GM12878 (cell line): ENCODE data around the gene SNX3. TPM values are rescaled to one million over a fixed set of nuclear protein-coding genes. Genes with fewer than 3 reads are reported as not detected.

Source experiments
- ATAC-seq: fragments of 200-7000 bp; cut with Tn5 transposase; 3 replicates; pipeline ENCODE4 v1.9.1; 2020; ENCODE audit warnings: mild to moderate bottlenecking, moderate library complexity
- BruUV-seq: library from RNA; stranded (reverse); fragments of 400-500 nt; replicated peaks from 2 replicates; lab custom pipeline; 2021; lab: Mats Ljungman, UMichigan
- CTCF ChIA-PET: fragments of 300-600 bp; sonication (Branson Sonifier 250); formaldehyde crosslinking; extraction: SDS; loops from one replicate; lab custom pipeline; 2021; ENCODE audit warnings: inconsistent platforms; lab: Yijun Ruan, JAX
- POLR2A ChIA-PET: fragments of 350-600 bp; formaldehyde crosslinking; extraction: SDS; loops from one replicate; lab custom pipeline; 2021; ENCODE audit warnings: inconsistent platforms; lab: Charles Lee
- RAD21 ChIA-PET: fragments of 300-600 bp; sonication (Branson Sonifier 250); formaldehyde crosslinking; loops from one replicate; lab custom pipeline; 2023; ENCODE audit warnings: antibody characterized with exemption; ENCODE audit not compliant: unreplicated experiment; lab: Charles Lee
- SMC1A ChIA-PET: fragments of 300-600 bp; sonication (Branson Sonifier 250); formaldehyde crosslinking; loops from one replicate; lab custom pipeline; 2023; ENCODE audit not compliant: unreplicated experiment, uncharacterized antibody; lab: Charles Lee
- DNase-seq: peaks from one replicate; pipeline ENCODE4 v3.0.0-alpha.2; 2011; ENCODE audit warnings: low read depth, low spot score
- FAIRE-seq: peaks from 3 replicates; lab custom pipeline; 2011; peaks lifted over from hg19 to GRCh38; lab: Jason Lieb, UNC
- H2AFZ ChIP-seq: 2 replicates; pipeline ENCODE4 v1.6.0; 2011; ENCODE audit warnings: low read depth, low read length, control low read depth; ENCODE audit not compliant: control insufficient read depth
- H3K27ac ChIP-seq: 2 replicates; pipeline ENCODE4 v1.5.1; 2011; ENCODE audit warnings: control low read depth; ENCODE audit not compliant: control insufficient read depth, insufficient read depth
- H3K27me3 ChIP-seq, 2 experiments: replicated peaks in 1 of 2; 2 replicates each; pipeline versions ENCODE4 v1.6.0 to v1.6.1; 2011; ENCODE audit warnings: low read length in 1 of 2; ENCODE audit not compliant: control insufficient read depth in 2 of 2, insufficient read depth in 2 of 2
- H3K36me3 ChIP-seq, 2 experiments: 2 replicates each; pipeline ENCODE4 v1.5.1; 2011; ENCODE audit warnings: low read length in 1 of 2; ENCODE audit not compliant: control insufficient read depth in 2 of 2, insufficient read depth in 2 of 2
- H3K4me1 ChIP-seq: 2 replicates; pipeline ENCODE4 v1.6.1; 2011; ENCODE audit warnings: mild to moderate bottlenecking, low read length, moderate library complexity, mixed read lengths; ENCODE audit not compliant: control insufficient read depth, insufficient read depth
- H3K4me2 ChIP-seq: 2 replicates; pipeline ENCODE4 v1.6.0; 2011; ENCODE audit warnings: control low read depth; ENCODE audit not compliant: control insufficient read depth, insufficient read depth
- H3K4me3 ChIP-seq: fragments of 200-600 bp; sonication (generic); 2 replicates; pipeline ENCODE4 v1.5.1; 2016
- H3K79me2 ChIP-seq: 2 replicates; pipeline ENCODE4 v1.6.0; 2011; ENCODE audit warnings: low read length; ENCODE audit not compliant: control insufficient read depth, insufficient read depth
- H3K9ac ChIP-seq: 2 replicates; pipeline ENCODE4 v1.8.0; 2011; ENCODE audit warnings: low read length, control low read depth, mixed read lengths; ENCODE audit not compliant: control insufficient read depth, insufficient read depth
- H3K9me3 ChIP-seq: replicated peaks from 3 replicates; pipeline ENCODE4 v1.5.1; 2011; ENCODE audit warnings: mild to moderate bottlenecking, low read length; ENCODE audit not compliant: control insufficient read depth, insufficient read depth
- H4K20me1 ChIP-seq: 2 replicates; pipeline ENCODE4 v1.6.0; 2011; ENCODE audit not compliant: control insufficient read depth, insufficient read depth
- E4F1 ChIP-seq: fragments of 450-650 bp; IDR thresholded peaks from 2 replicates; pipeline ENCODE4 v1.6.1; 2018; ENCODE audit warnings: borderline replicate concordance, mild to moderate bottlenecking; ENCODE audit not compliant: partially characterized antibody
- HDGF ChIP-seq: fragments of 450-650 bp; IDR thresholded peaks from 2 replicates; pipeline ENCODE4 v1.6.1; 2016; ENCODE audit warnings: antibody characterized with exemption
- IRF3 ChIP-seq: fragments of 450-650 bp; IDR thresholded peaks from 2 replicates; pipeline ENCODE4 v1.6.1; 2014; ENCODE audit warnings: mild to moderate bottlenecking
- KDM1A ChIP-seq: fragments of 200-600 bp; sonication (generic); IDR thresholded peaks from 2 replicates; pipeline ENCODE4 v1.6.1; 2016; ENCODE audit warnings: borderline replicate concordance
- MYC ChIP-seq: IDR thresholded peaks from 2 replicates; pipeline ENCODE4 v1.6.1; 2011; ENCODE audit warnings: mild to moderate bottlenecking, low read length, moderate library complexity, inconsistent platforms; ENCODE audit not compliant: insufficient read depth, insufficient replicate concordance, insufficient read length, severe bottlenecking
- NR2C2 ChIP-seq: IDR thresholded peaks from 2 replicates; pipeline ENCODE4 v1.6.1; 2011; ENCODE audit warnings: borderline replicate concordance, low read depth; ENCODE audit not compliant: control insufficient read depth, insufficient read length
- RBBP5 ChIP-seq: fragments of 200-600 bp; sonication (generic); conservative IDR thresholded peaks from 2 replicates; pipeline ENCODE4 v1.6.1; 2016
- SREBF1 ChIP-seq: IDR thresholded peaks from 2 replicates; pipeline ENCODE4 v1.6.1; 2012; ENCODE audit warnings: mild to moderate bottlenecking, low read length
- ZBTB33 ChIP-seq: fragments of 450-650 bp; IDR thresholded peaks from 2 replicates; pipeline ENCODE4 v1.6.1; 2017; ENCODE audit warnings: mild to moderate bottlenecking
- ZNF622 ChIP-seq: fragments of 450-650 bp; IDR thresholded peaks from 2 replicates; pipeline ENCODE4 v1.6.1; 2017; ENCODE audit warnings: mild to moderate bottlenecking, inconsistent platforms
- WGBS: methylation state at CpG from one replicate; pipeline ENCODE4 v1.1.6; 2016; ENCODE audit warnings: low lambda C conversion rate; ENCODE audit not compliant: insufficient replicate concordance, insufficient coverage; ENCODE audit errors: missing lambda C conversion rate; 5-methylcytosine and 5-hydroxymethylcytosine counted together
- in situ Hi-C: fragments of 300-500 bp; cut with MboI; formaldehyde crosslinking; loops from 9 replicates; pipeline ENCODE4 v1.14.3; 2018; ENCODE audit warnings: mixed read lengths
- intact Hi-C: fragments of 100-400 bp; cut with micrococcal nuclease; formaldehyde crosslinking; loops from one replicate; pipeline ENCODE4 v1.14.2; 2022; ENCODE audit not compliant: unreplicated experiment
- polyA plus RNA-seq, 11 experiments: library from polyadenylated mRNA; depleted of rRNA in 4 of 11; unstranded in 6 of 11; stranded (reverse) in 5 of 11; fragments of >200 nt; fragmentation: Nextera tagmentation in 4 of 11; fragmentation: Illumina TruSeq in 1 of 11; extraction: Ambion mirVana in 4 of 11; extraction: Trizol in 1 of 11; gene quantifications; 1 replicate in 1 of 11; 2 replicates in 10 of 11; pipeline versions ENCODE4 v1.2.1 to v1.2.3, GENCODE V29; 2011 to 2016; ENCODE audit warnings: inconsistent platforms in 2 of 11, missing spikeins in 2 of 11, low read depth in 1 of 11
- total RNA-seq, 4 experiments: library from RNA; depleted of rRNA in 3 of 4; stranded (reverse); fragments of >200 nt in 3 of 4; fragmentation: Illumina TruSeq in 1 of 4; extraction: Trizol in 1 of 4; gene quantifications; 2 replicates each; pipeline versions ENCODE4 v1.2.1 to v1.2.3, GENCODE V29; 2013 to 2021
- TF ChIP-seq, protein P1 (sequence below): fragments of 450-650 bp; IDR thresholded peaks from 2 replicates; pipeline ENCODE4 v1.6.1; 2016; ENCODE audit warnings: mild to moderate bottlenecking, moderate library complexity, borderline replicate concordance
- TF ChIP-seq, protein P2 (sequence below): fragments of 450-650 bp; IDR thresholded peaks from 2 replicates; pipeline ENCODE4 v1.6.1; 2018; ENCODE audit warnings: mild to moderate bottlenecking, low read depth, moderate library complexity; ENCODE audit not compliant: partially characterized antibody

SNX3 gene
- total and polyA plus RNA-seq, 10 of the 15 experiments (the other 5 are each of a cell fraction or from before 2014, with no cell fraction given): 43.7 to 297 (median 95.6) TPM

DNA sequence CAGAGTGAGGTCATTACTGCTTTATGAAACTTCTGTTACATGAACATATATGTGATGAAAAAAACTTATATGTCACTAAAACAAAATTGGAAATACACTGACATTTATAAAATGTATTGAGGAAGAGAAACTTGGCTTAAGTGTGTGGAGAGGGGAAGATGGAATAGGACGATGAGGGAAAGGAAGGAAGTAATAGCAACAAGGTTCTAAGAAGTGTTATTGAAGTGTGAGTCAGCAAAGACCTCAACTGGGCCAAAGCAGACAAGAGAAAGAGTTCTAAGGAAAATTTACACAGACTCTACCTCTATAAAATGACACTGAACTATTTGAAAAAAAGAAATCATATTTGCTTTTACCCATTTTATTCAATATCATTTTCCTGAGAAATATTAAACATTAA lies 38.3 kb downstream of the SNX3 start:
- in situ Hi-C loops: no loop called here
- H3K36me3 ChIP-seq: peaks cover 0 to 14% of the 10 kb centered on the region in 2 experiments; a peak in 3 of 4 replicates
- RAD21 ChIA-PET: no interaction called here
- TF ChIP-seq SREBF1 (no peak), E4F1 (no peak), MYC (no peak), KDM1A (no peak), RBBP5 (no peak), NR2C2 (no peak), ZBTB33 (no peak), IRF3 (no peak), ZNF622 (no peak), HDGF (no peak)
- TF ChIP-seq, protein P1, sequence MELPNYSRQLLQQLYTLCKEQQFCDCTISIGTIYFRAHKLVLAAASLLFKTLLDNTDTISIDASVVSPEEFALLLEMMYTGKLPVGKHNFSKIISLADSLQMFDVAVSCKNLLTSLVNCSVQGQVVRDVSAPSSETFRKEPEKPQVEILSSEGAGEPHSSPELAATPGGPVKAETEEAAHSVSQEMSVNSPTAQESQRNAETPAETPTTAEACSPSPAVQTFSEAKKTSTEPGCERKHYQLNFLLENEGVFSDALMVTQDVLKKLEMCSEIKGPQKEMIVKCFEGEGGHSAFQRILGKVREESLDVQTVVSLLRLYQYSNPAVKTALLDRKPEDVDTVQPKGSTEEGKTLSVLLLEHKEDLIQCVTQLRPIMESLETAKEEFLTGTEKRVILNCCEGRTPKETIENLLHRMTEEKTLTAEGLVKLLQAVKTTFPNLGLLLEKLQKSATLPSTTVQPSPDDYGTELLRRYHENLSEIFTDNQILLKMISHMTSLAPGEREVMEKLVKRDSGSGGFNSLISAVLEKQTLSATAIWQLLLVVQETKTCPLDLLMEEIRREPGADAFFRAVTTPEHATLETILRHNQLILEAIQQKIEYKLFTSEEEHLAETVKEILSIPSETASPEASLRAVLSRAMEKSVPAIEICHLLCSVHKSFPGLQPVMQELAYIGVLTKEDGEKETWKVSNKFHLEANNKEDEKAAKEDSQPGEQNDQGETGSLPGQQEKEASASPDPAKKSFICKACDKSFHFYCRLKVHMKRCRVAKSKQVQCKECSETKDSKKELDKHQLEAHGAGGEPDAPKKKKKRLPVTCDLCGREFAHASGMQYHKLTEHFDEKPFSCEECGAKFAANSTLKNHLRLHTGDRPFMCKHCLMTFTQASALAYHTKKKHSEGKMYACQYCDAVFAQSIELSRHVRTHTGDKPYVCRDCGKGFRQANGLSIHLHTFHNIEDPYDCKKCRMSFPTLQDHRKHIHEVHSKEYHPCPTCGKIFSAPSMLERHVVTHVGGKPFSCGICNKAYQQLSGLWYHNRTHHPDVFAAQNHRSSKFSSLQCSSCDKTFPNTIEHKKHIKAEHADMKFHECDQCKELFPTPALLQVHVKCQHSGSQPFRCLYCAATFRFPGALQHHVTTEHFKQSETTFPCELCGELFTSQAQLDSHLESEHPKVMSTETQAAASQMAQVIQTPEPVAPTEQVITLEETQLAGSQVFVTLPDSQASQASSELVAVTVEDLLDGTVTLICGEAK: no peak
- TF ChIP-seq, protein P2, sequence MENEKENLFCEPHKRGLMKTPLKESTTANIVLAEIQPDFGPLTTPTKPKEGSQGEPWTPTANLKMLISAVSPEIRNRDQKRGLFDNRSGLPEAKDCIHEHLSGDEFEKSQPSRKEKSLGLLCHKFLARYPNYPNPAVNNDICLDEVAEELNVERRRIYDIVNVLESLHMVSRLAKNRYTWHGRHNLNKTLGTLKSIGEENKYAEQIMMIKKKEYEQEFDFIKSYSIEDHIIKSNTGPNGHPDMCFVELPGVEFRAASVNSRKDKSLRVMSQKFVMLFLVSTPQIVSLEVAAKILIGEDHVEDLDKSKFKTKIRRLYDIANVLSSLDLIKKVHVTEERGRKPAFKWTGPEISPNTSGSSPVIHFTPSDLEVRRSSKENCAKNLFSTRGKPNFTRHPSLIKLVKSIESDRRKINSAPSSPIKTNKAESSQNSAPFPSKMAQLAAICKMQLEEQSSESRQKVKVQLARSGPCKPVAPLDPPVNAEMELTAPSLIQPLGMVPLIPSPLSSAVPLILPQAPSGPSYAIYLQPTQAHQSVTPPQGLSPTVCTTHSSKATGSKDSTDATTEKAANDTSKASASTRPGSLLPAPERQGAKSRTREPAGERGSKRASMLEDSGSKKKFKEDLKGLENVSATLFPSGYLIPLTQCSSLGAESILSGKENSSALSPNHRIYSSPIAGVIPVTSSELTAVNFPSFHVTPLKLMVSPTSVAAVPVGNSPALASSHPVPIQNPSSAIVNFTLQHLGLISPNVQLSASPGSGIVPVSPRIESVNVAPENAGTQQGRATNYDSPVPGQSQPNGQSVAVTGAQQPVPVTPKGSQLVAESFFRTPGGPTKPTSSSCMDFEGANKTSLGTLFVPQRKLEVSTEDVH: no peak

More for the DNA sequence above, 38.3 kb downstream of the SNX3 start:
- Histone ChIP-seq H3K9me3 (no peaks in the 10 kb centered on the region), H3K4me1 (no peaks in the 10 kb centered on the region), H3K4me3 (no peak overlapping the region), H3K27ac (no peak overlapping the region), H3K79me2 (no peaks in the 10 kb centered on the region; the same call in 1 of the 2 replicates), H3K27me3 (no peaks in the 10 kb centered on the region), H4K20me1 (no peaks in the 10 kb centered on the region), H3K4me2 (no peak overlapping the region), H3K9ac (no peak overlapping the region), H2AFZ (no peak overlapping the region)
- CTCF ChIA-PET: no interaction called here
- ATAC-seq: no peak
- intact Hi-C loops: no loop called here
- POLR2A ChIA-PET: no interaction called here
- SMC1A ChIA-PET: no interaction called here
- no TSS peak for BruUV-seq
- no peak for DNase-seq
- FAIRE-seq: no peak
- WGBS: 0% methylated on average over 1 of the region's 1 CpG
